Measurements from ENCODE around the gene ZNF554.
A peak's percentile ranks its signal among the peaks of the same experiment; 100 is the strongest.

ZNF554 gene

GRCh38 chr19:2827840-2828489 is 8.3 kb downstream of the ZNF554 start:
- DNase-seq (ENCODE audit: low spot score), result no peak

GRCh38 chr19:2834294-2834871 is 14.7 kb downstream of the ZNF554 start:
- DNase-seq (ENCODE audit: low spot score), result no peak

- no peak for DNase-seq (ENCODE audit: low spot score)
These were observed 17.8 kb downstream of the ZNF554 start for GRCh38 chr19:2837430-2837829.

- DNase-seq (ENCODE audit: low spot score), result peak; percentile 99
These were observed 21.4 kb downstream of the ZNF554 start, which contains the start of gene ZNF555 for GRCh38 chr19:2840794-2841791. TSS of gene ZNF555 (plus strand) at chr19:2841475. CDS start at chr19:2841573, 98 bp downstream.

- no peak for DNase-seq (ENCODE audit: low spot score)
These were observed 22.3 kb downstream of the ZNF554 start for GRCh38 chr19:2841855-2842574.

GRCh38 chr19:2845107-2845506 is 25.4 kb downstream of the ZNF554 start:
- DNase-seq (ENCODE audit: low spot score), result no peak

- DNase-seq (ENCODE audit: low spot score), result no peak
These were observed 26.7 kb downstream of the ZNF554 start for GRCh38 chr19:2846180-2846894.

GRCh38 chr19:2847507-2847906 is 27.8 kb downstream of the ZNF554 start:
- no peak for DNase-seq (ENCODE audit: low spot score)

GRCh38 chr19:2848616-2849015 is 28.9 kb downstream of the ZNF554 start:
- no peak for DNase-seq (ENCODE audit: low spot score)

GRCh38 chr19:2850256-2850925 is 30.7 kb downstream of the ZNF554 start:
- DNase-seq (ENCODE audit: low spot score), result peak; percentile 9

- DNase-seq (ENCODE audit: low spot score), result no peak
These were observed 32.9 kb downstream of the ZNF554 start for GRCh38 chr19:2852598-2852997.

- DNase-seq (ENCODE audit: low spot score), result no peak
These were observed 33.4 kb downstream of the ZNF554 start for GRCh38 chr19:2853015-2853606.

GRCh38 chr19:2854849-2855248 is 35.2 kb downstream of the ZNF554 start:
- DNase-seq (ENCODE audit: low spot score), result no peak

GRCh38 chr19:2856457-2857050 is 36.9 kb downstream of the ZNF554 start:
- peak; percentile 24 for DNase-seq (ENCODE audit: low spot score)

GRCh38 chr19:2858864-2859263 is 39.2 kb downstream of the ZNF554 start:
- DNase-seq (ENCODE audit: low spot score), result no peak

- no peak for DNase-seq (ENCODE audit: low spot score)
These were observed 44.1 kb downstream of the ZNF554 start for GRCh38 chr19:2863816-2864215.

- no peak for DNase-seq (ENCODE audit: low spot score)
These were observed 45.8 kb downstream of the ZNF554 start for GRCh38 chr19:2865334-2866100.

GRCh38 chr19:2866495-2867024 is 46.9 kb downstream of the ZNF554 start:
- no peak for DNase-seq (ENCODE audit: low spot score)
